GM18498 (cell line): Measurements from ENCODE around the gene BCL2L1.
A peak's percentile ranks its signal among the peaks of the same experiment; 100 is the strongest.

Source experiments
- ATAC-seq: cut with Tn5 transposase; IDR thresholded peaks from one replicate; pipeline ENCODE4 v1.9.1; 2021; ENCODE audit warnings: mild to moderate bottlenecking, moderate library complexity; ENCODE audit not compliant: unreplicated experiment

BCL2L1 gene

DNA sequence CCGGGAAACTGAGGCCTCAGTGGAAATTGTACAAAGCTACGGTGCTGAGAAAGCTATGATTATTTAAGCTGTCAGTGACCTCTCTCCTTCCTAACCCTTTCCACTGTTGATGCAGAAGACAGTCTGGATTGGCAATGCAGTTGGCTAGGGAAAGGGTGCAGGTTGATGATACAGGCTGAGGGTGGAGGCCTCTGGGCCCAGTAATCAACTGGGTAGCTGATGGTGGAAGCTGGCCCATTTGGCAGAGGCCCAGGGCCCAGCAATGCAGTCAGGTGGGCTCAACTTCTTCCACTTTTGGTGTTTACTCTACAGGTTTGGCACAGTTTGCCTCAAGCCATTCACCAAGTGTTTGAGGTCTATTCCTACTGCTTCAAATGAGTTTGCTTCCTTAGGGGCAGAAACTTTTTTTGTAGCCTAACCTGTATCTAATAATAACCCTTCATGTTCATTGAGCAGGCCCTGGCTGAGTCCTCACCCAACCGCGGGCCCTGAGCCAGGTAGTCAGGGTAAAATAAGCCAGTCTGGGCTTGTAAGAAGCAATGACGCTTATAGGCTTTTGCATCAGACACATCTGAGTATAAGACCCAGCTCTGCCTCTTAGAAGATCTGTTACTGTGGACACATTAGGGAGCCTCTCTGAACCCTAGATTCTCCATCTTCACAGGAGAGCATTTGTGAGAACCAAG, 12.1 kb downstream of the BCL2L1 start:
- no peak for ATAC-seq

DNA sequence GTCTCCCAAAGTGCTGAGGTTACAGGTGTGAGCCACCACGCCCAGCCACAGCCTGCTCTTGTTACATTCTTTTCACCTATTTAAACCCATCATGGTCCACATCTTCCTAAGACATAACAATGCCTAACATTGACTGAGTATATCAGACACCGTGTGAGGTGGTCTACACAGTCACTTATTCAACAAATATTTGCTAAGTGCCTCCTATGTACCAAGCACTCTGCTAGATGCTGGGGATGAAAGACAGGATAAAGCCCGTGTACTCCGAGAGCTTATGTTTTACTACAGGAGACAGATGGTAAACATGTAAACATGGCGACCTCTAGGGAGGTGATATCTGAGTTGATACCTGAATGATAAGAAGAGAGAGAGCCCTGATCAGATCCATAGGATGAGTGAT, 12.7 kb downstream of the BCL2L1 start:
- ATAC-seq = no peak

DNA sequence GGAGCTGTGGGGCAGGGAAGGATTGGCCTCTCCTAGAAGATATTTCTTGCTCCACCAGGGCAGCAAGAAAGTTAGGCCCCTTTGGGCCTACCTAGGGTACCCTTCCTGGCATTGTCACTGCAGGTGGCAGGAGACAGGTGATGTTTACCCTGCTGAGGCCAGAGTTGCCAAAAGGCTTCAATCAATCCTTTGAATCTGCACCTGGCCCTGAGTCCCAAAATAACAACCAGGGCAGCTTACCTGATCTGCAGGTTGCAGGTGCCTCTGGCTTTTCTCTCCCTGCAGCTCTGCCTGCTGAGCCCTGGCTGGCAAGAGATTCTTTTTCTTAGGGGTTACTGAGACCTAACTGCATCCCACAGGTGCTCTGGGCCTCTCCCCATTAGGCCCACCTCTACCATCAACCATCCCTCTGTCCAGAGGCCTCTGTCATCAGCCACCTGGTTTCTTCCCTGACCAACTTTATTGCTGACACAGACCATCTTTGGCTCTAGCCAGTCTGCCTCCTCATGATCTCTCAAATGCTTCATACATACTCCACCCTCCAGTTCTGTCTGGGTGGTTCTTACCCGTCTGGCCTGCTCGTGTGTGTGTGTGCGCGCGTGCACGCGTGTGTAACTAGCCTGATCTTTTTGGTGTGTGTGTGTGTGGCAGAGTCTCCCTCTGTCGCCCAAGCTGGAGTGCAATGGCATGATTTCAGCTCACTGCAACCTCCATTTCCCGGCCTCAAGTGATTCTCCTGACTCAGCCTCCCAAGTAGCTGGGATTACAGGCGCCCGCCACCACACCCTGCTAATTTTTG, 13.7 kb downstream of the BCL2L1 start:
- no peak for ATAC-seq

DNA sequence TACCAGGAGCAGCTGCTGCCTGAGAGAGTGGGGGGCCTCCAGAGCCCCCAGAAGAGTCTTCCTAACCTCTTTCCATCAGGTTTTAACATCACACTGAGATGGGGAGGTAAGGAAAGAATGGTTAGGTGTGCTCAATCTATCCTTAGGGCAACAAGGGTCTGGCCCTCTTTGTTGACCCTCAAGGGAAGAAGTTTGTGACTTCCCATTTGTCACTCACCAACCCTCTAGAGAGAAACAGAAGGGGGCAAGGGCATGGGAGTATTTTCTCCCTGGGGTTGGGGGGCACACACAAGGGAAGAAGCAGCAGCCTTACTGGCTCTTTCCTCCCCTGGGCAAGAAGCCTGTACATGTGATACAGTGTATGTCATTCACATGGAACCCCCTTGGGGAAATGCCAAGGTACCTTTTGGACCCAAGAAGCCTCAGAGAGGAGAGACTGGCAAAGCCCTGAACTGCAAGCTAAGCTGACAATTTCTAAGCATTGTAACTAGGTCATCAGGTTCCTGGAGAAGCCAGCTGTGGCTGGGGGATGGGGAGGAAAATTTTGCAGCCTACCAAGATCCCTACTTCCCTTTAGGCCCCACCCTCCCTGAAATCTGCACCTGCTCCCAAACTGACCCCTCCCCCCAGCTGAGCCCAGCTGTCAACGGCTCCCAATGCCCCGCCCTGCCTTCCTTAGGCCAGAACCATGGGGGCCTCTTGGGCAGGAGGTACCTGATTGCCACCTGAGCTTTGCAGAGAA, 14.5 kb downstream of the BCL2L1 start:
- ATAC-seq = no peak

DNA sequence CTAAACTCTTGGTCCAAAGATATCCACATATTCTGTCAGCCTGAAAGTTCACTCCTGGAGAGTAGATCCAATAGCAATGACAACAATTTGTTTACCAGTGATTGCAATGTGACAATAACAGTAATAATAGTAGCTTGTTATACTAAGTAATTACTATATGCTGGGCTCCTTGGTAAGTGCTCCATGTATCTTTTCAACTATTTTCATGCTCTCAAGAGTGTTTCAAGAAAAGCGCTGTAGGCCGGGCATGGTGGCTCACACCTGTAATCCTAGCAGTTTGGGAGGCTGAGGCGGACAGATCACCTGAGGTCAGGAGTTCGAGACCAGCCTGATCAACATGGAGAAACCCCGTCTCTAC, 15.4 kb downstream of the BCL2L1 start:
- no peak for ATAC-seq

DNA sequence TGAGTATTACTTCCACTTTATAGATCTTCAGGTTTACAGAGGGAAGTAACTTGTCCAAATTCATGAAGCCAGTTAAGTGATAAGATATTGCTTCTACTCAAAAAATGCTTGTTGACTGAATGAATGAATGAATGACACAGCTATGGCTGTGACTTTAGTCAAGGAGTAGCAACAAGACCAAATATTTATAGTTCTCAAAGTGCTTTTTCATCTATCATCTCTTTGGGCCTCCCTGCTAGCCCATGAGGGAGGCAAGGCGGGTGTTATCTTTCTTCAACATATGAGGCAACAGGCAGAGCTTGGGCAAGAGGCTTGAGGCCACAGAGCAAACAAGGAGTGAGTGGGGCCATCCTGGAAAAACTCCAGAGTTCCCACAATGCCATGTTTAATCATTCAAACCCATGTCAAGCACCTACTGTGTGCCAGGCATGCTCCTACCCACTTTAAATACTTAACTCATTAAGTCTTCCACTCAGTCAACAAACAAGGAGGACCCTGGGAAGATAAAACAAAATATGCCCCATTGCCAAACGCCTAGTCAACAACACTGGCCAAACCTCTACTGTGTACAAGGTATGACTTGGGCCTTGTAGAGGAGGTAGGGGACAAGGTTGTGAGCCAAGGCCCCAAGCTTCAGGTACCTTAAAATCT, 15.9 kb downstream of the BCL2L1 start:
- ATAC-seq = no peak

DNA sequence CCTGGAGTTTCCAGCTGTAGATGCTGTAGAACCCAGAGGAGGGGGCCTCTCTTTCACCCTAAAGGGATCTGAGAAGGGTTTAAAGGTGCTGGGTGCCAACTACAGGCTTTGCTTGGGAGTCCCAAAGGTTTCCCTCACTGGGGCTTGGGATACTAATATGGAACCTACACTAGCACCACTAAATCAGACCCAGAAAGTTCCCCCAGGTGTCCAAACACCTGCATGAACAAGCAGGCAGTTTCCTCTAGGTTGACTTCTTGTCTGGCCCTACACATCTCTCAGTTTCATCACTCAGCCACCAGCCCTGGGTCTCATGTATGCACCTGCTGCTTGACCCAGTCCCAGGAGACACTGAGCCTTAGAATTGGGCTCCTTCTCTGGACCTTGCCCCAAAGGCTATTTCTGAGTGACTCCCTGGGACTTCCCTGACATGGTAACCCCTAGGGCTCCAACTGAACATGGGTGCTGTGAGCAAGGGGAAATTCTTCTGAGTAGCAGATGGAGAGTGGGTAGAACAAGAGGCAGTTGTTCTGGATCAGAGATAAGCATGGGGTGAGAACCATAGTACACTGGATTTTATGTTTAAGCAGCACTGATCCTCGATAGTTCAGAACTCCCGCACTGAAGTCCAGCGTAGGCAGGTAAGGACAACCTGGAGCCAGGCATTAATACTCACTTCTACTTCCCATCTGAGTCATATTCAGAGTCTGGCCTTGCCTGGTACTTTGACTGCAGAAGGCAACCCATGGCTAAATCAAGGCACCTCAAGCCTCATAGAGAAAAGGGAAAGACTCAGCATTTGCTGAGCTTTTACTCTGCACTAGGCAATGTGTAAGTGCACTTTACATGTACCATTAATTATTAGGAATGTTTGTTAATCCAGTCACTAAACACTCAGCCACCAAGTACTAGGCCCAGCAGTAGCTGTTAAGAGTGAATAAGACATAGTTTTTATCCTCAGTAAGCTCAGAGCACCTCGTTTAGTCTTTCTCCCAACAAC, 16.8 kb downstream of the BCL2L1 start:
- ATAC-seq = peak; percentile 86

DNA sequence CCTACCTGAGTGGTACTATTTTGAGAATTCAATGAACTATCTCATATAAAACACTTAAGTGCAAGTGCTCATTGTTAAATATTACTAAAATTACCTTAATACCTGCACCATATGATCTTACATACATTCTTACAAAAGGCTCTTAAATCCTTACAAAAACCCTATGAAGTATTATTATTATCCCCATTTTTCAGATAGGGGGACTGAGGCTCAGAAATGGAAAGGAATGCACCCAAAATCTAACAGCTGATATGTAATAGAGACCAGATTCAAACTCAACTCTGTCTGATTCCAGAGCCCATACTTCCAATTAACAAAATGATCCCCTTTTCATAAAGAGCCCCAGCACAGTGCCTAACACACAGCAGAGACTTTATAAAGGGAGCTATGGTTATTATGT, 17.5 kb downstream of the BCL2L1 start:
- no peak for ATAC-seq

DNA sequence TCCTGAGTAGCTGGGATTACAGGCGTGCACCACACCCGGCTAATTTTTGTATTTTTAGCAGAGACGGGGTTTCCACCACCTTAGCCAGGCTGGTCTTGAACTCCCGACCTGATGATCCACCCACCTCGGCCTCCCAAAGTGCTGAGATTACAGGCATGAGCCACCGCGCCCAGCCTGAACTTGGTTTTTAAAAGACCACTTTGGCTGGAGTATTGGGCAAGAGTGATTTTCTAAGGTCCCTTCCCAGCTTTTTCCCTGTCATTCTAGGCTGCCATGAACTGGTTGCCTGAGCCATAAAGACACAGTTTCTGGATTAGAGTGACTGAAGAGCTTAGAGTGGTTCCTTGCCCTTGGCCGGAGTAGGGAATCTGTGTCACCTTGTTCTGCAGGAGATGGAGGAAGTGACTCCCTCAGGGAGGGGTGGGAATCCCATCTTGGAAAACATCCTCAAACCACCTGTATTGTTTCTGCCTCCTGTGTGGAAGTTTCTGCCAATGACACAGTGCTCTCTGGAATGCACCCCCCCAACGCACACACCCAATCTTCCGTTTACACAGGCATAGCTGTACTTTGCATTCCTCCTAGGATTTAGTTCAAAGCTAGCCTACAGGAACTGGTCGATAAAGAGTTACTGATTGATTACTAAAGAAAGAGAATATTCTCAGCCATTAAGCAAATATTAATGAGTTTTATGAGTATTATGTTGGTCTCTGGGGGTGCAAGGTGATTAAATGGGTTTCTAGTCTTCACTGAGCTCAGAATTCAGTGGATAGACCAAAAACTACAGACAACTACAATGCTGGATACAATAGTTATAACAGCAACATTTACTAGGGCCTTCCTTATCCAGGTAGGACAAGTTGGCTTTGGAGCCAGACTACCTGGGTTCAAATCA, 18.2 kb downstream of the BCL2L1 start:
- no peak for ATAC-seq

DNA sequence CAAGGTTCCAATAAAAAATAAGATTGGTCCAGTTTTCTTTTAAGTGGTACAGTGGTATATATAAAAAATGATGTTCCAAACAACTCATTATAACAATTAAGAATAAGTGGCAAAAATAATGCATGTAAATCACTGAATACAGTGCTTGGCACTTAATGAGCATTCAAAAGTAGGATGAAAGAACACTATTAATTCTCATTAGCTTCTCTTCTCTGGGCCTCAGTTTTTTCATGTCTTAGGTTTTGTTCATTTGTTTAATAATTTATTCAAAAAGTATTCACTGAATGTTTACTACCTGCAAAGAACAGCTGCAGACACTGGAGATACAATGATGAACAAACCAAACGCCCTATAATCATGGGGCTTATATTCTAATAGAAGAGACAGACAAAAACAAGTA, 21.1 kb downstream of the BCL2L1 start:
- ATAC-seq = no peak

DNA sequence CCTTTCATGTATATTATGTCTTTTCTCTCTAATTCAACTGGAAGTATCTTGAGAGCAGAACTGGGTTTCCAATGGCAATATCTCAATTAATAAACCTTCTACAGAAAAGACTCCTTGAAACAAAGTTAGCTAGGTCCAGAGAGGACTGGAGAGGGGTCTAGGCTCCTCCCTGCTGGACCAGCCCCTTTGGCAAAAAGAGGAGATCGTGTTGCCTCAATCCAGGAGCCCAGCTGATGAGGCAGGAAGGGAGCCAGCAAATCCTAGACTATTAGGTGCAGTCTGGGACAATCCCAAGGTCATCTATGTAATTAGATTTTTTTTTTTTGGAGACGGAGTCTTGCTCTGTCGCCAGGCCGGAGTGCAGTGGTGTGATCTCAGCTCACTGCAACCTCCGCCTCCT, 21.9 kb downstream of the BCL2L1 start:
- ATAC-seq = no peak

DNA sequence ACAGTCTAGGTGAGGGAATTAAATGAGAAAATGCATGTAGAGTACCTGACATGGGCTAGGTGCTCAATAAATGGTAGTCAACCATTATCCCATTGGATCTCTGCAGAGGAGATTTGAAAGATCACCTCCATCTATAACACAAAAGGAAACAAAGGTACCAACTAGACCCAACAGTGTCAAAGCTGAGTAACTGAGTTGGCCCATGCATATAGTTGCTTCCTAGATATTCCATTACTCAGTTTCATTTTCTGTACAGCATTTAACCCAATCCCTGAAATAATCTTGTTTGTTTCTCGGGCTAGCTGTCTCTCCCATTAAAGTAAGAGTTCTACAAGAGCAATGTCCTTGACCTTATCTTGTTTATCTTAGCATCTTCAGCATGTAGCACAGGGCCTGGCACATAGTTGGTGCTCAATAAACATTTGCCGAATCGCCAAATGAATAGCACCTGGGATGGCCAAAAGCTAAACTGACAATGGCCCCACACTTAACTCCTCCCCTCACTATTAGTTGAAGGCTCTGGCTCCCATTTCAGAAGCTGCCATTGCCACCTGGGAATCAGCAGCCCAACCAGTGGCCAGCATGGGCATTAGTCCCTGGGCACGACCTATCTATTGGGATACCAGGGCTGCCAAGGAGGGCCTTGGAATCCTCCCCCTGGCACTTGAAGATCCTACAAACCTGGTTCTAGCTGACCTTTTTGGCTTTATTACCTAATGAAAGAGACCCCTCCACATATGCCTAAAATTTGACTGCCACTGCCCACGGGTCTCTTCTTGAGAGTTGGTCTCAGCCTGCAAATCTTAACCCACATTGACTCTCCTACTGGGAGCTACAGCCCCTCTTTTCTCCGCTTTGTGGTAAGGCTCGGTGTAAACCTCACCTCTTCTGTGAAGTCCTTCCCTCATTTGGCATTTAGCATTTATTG, 22.6 kb downstream of the BCL2L1 start:
- ATAC-seq = no peak

DNA sequence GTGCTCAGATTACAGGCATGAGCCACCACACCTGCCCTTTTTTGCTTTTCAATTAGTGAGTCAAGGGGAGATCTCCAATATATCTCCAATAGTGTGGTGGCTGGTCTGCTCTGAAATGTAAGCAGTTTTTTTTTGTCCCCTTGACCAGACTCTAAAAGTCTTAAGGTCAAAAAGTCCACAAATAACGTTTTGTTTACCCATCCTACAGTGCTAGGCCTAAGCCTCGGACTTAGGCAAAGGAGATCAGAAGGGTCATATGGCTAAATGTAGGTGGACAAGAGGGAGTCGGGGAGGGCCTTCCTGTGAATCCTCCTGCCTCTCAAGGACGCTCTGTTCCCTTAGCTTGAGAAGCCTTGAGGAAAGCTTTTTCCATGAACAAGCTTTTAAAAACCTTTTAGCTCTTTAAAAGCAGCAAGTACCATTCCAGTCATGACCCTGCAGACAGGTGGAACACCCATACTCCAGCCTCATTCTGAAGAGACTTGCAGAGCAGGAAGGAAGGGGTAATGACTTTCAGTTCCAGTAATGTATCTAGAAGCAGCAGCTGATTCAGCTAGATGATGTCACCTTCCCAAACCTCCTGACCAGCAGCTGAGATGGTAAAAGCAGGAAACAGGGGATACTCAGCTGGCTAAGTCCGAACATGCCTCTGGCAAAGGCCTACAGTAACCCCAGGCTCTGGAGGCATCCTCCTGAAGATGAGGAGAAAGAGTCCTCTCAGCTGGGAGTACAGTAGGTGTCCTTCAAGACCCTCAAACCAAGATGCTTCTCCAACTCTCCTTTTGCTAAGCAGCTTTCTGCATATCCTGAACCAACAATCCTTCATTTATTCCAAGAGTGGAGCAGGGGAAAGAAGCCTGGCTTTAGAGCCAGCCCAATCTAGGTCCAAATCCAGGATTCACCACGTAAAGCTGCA, 23.6 kb downstream of the BCL2L1 start:
- ATAC-seq = peak; percentile 94

DNA sequence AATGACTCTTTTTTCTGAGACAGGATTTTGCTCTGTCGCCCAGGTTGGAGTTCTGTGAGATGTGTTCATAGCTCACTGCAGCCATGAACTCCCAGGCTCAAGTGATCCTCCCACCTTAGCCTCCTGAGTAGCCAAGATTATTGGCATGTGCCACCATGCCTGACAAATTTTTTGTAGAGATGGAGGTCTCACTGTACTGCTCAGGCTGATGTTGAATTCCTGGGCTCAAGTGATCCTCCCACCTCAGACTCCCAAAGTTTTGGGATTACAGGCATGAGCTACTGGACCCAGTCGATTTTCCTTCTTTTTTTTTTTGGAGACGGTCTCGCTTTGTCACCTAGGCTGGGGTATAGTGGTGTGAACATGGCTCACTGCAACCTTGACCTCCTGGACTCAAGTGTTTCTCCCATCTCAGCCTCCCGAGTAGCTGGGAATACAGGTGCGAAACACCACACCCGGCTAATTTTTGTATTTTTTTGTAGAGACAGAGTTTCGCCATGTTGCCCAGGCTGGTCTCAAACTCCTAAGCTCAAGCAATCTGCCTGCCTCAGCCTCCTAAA, 24.3 kb downstream of the BCL2L1 start:
- ATAC-seq = no peak

DNA sequence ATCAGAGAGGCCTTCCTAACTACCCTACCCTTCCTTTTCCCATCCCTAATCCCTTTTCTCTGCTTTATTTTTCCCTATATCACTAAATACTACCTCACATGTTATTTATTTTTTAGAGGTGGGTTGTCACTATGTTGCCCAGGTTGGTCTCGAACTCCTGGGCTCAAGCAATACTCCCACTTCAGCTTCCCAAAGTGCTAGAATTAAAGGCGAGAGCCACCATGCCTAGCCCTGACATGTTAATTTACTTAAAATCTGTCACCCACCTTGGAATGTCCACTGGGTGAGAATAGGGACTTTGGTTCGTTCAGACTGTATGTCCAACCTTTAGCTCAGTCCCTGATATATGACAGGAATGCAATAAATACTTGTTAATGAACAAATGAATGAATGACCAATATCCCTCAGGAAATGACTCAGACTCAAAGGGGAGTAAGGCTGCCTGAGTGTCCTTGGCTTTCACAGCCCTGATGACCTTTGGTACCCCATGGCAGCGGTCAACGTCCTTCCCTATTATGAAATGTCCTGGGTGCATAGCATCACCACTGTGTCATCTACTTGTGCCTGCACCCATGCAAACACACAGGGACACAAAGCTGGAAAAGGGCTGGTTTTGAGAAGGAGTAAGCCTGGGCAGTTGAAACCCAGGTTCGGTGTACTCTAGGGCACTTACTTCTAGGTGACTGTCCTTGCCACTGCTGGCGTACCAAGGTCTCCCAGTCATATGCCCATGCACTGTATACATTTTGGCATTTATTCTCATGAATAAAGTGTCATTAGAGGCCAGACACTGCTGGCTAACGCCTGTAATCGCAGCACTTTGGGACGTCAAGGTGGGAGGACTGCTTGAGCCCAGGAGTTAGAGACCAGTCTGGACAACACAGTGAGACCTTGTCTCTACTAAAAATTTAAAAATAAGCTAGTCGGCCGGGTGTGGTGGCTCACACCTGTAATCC, 26.5 kb downstream of the BCL2L1 start:
- ATAC-seq = no peak
